HCT116 (cell line): ENCODE data around the gene SCAF1. TPM values are rescaled to one million over a fixed set of nuclear protein-coding genes. Genes with fewer than 3 reads are reported as not detected.

ENCODE experiments used
- ATAC-seq: fragments of 200-7000 bp; cut with Tn5 transposase; 2 replicates; pipeline ENCODE4 v1.9.1; 2020; ENCODE audit warnings: mild to moderate bottlenecking, moderate library complexity
- Bru-seq: library from RNA; stranded (reverse); fragments of 400-500 nt; gene quantifications from one replicate; lab custom pipeline; 2021; lab: Mats Ljungman, UMichigan
- BruChase-seq, 2 experiments: library from RNA; stranded (reverse); fragments of 400-500 nt; gene quantifications; one replicate each; lab custom pipeline; 2021; lab: Mats Ljungman, UMichigan
- BruUV-seq: library from RNA; stranded (reverse); fragments of 400-500 nt; replicated peaks from 2 replicates; lab custom pipeline; 2021; lab: Mats Ljungman, UMichigan
- CTCF ChIA-PET: fragments of 300-600 bp; sonication (Branson Sonifier 250); formaldehyde crosslinking; loops from one replicate; lab custom pipeline; 2021; ENCODE audit warnings: antibody characterized with exemption; lab: Charles Lee
- POLR2A ChIA-PET: fragments of 300-600, 350-600 bp; sonication (Branson Sonifier 250); formaldehyde crosslinking; loops from one replicate; lab custom pipeline; 2021; ENCODE audit warnings: antibody characterized with exemption; lab: Charles Lee
- RAD21 ChIA-PET, 2 experiments: fragments of 300-600 bp; sonication (Branson Sonifier 250); formaldehyde crosslinking; loops; one replicate each; lab custom pipeline; 2023; ENCODE audit warnings: low total read pairs in 2 of 2; ENCODE audit not compliant: uncharacterized antibody in 2 of 2, unreplicated experiment in 2 of 2, low non-redundant PET in 1 of 2; lab: Charles Lee
- DNase-seq: peaks from one replicate; pipeline ENCODE4 v3.0.0-alpha.2; 2010; ENCODE audit warnings: low read depth, low spot score
- H2AFZ ChIP-seq: fragments of 200-600 bp; shearing (Covaris generic), sonication (generic); 2 replicates; pipeline ENCODE4 v1.6.1; 2017; ENCODE audit warnings: low read depth, mixed run types, mixed read lengths, antibody characterized with exemption, low read length; ENCODE audit not compliant: poor library complexity, severe bottlenecking
- H3K27ac ChIP-seq: 2 replicates; pipeline ENCODE4 v1.5.1; 2012; ENCODE audit warnings: low read depth, low read length
- H3K27me3 ChIP-seq: fragments of 200-600 bp; sonication (generic); 2 replicates; pipeline ENCODE4 v1.6.1; 2016; ENCODE audit warnings: mixed run types, low read length, mixed read lengths; ENCODE audit not compliant: insufficient read depth
- H3K36me3 ChIP-seq, 2 experiments: fragments of 200-500 bp in 1 of 2; fragments of 200-600 bp in 1 of 2; sonication (Bioruptor generic) in 1 of 2; sonication (generic) in 1 of 2; 2 replicates each; pipeline versions ENCODE4 v1.5.1 to v1.6.1; 2014 to 2016; ENCODE audit warnings: low read length in 2 of 2, inconsistent platforms in 1 of 2, mixed read lengths in 1 of 2, mixed run types in 1 of 2; ENCODE audit not compliant: insufficient read depth in 2 of 2, control insufficient read depth in 1 of 2
- H3K4me1 ChIP-seq, 2 experiments: fragments of 200-600 bp in 1 of 2; sonication (generic) in 1 of 2; 2 replicates each; pipeline versions ENCODE4 v1.5.1 to v1.6.1; 2012 to 2017; ENCODE audit warnings: low read length in 2 of 2, inconsistent platforms in 1 of 2, mild to moderate bottlenecking in 1 of 2, mixed read lengths in 1 of 2, mixed run types in 1 of 2, moderate library complexity in 1 of 2; ENCODE audit not compliant: insufficient read depth in 2 of 2, control insufficient read depth in 1 of 2
- H3K4me2 ChIP-seq: fragments of 200-600 bp; sonication (generic); 2 replicates; pipeline ENCODE4 v1.6.1; 2017; ENCODE audit warnings: mixed run types, low read length, mixed read lengths
- H3K4me3 ChIP-seq, 2 experiments: fragments of 200-600 bp in 1 of 2; sonication (generic) in 1 of 2; replicated peaks in 1 of 2; 2 replicates each; pipeline ENCODE4 v1.5.1; 2011 to 2016; ENCODE audit warnings: low read length in 2 of 2, control low read depth in 1 of 2, low read depth in 1 of 2, mild to moderate bottlenecking in 1 of 2, mixed read lengths in 1 of 2, mixed run types in 1 of 2
- H3K79me2 ChIP-seq: fragments of 200-600 bp; sonication (generic); 2 replicates; pipeline ENCODE4 v1.6.1; 2017; ENCODE audit warnings: mild to moderate bottlenecking, mixed run types, low read length, moderate library complexity, mixed read lengths; ENCODE audit not compliant: insufficient read depth
- H3K9ac ChIP-seq: fragments of 200-600 bp; sonication (generic); 2 replicates; pipeline ENCODE4 v1.6.1; 2016; ENCODE audit warnings: low read length, mixed read lengths
- H3K9me2 ChIP-seq: fragments of 200-600 bp; sonication (generic), shearing (Covaris generic); 2 replicates; pipeline ENCODE4 v1.6.1; 2017; ENCODE audit warnings: mixed run types, mild to moderate bottlenecking, moderate library complexity; ENCODE audit not compliant: insufficient read depth
- H3K9me3 ChIP-seq, 2 experiments: fragments of 200-500 bp in 1 of 2; fragments of 200-600 bp in 1 of 2; sonication (Bioruptor generic) in 1 of 2; sonication (generic) in 1 of 2; 2 replicates each; pipeline ENCODE4 v1.6.1; 2014 to 2017; ENCODE audit warnings: low read length in 2 of 2, mixed read lengths in 2 of 2, inconsistent platforms in 1 of 2, low read depth in 1 of 2, mild to moderate bottlenecking in 1 of 2, mixed run types in 1 of 2, moderate library complexity in 1 of 2; ENCODE audit not compliant: control insufficient read depth in 1 of 2, insufficient read depth in 1 of 2
- H4K20me1 ChIP-seq: fragments of 200-600 bp; sonication (generic), shearing (Covaris generic); 2 replicates; pipeline ENCODE4 v1.6.1; 2017; ENCODE audit warnings: mixed run types, mild to moderate bottlenecking, moderate library complexity; ENCODE audit not compliant: insufficient read depth
- ATF3 ChIP-seq: IDR thresholded peaks from 2 replicates; pipeline ENCODE4 v1.6.1; 2012
- CBX3 ChIP-seq: IDR thresholded peaks from 2 replicates; pipeline ENCODE4 v1.6.1; 2012; ENCODE audit warnings: low read depth
- CEBPB ChIP-seq: IDR thresholded peaks from 2 replicates; pipeline ENCODE4 v1.6.1; 2012; ENCODE audit warnings: low read depth
- CTCF ChIP-seq, 3 experiments: fragments of 200-600 bp in 1 of 3; sonication (generic) in 1 of 3; IDR thresholded peaks in 2 of 3; conservative IDR thresholded peaks in 1 of 3; 2 replicates each; pipeline ENCODE4 v1.5.1; 2012 to 2017; ENCODE audit warnings: low read depth in 2 of 3, low read length in 2 of 3, antibody characterized with exemption in 1 of 3, borderline replicate concordance in 1 of 3, control low read depth in 1 of 3, mild to moderate bottlenecking in 1 of 3, mixed read lengths in 1 of 3, mixed run types in 1 of 3, moderate library complexity in 1 of 3; ENCODE audit not compliant: insufficient read depth in 1 of 3
- EGR1 ChIP-seq: IDR thresholded peaks from 2 replicates; pipeline ENCODE4 v1.6.1; 2012; ENCODE audit warnings: low read depth
- ELF1 ChIP-seq: IDR thresholded peaks from 2 replicates; pipeline ENCODE4 v1.6.1; 2012; ENCODE audit warnings: low read depth, borderline replicate concordance
- EZH2 ChIP-seq: fragments of 200-600 bp; sonication (generic); IDR thresholded peaks from 2 replicates; pipeline ENCODE4 v1.6.1; 2017; ENCODE audit warnings: antibody characterized with exemption, mixed run types
- FOSL1 ChIP-seq: IDR thresholded peaks from 2 replicates; pipeline ENCODE4 v1.6.1; 2012; ENCODE audit warnings: low read depth
- JUND ChIP-seq: IDR thresholded peaks from 2 replicates; pipeline ENCODE4 v1.6.1; 2012
- MAX ChIP-seq: IDR thresholded peaks from 2 replicates; pipeline ENCODE4 v1.6.1; 2012
- POLR2A ChIP-seq: IDR thresholded peaks from 2 replicates; pipeline ENCODE4 v1.7.0; 2011; ENCODE audit warnings: borderline replicate concordance; ENCODE audit not compliant: insufficient read depth, insufficient read length; ENCODE audit errors: extremely low read depth
- POLR2AphosphoS5 ChIP-seq: IDR thresholded peaks from 2 replicates; pipeline ENCODE4 v1.6.1; 2011; ENCODE audit warnings: mild to moderate bottlenecking, low read depth, low read length, moderate library complexity
- RAD21 ChIP-seq: IDR thresholded peaks from 2 replicates; pipeline ENCODE4 v1.6.1; 2012; ENCODE audit warnings: low read depth, mild to moderate bottlenecking
- SIN3A ChIP-seq: IDR thresholded peaks from 2 replicates; pipeline ENCODE4 v1.6.1; 2012; ENCODE audit warnings: low read depth
- SP1 ChIP-seq: IDR thresholded peaks from 2 replicates; pipeline ENCODE4 v1.6.1; 2012; ENCODE audit warnings: low read depth
- SRF ChIP-seq: IDR thresholded peaks from 2 replicates; pipeline ENCODE4 v1.6.1; 2012; ENCODE audit warnings: low read depth
- TCF7L2 ChIP-seq: IDR thresholded peaks from 2 replicates; pipeline ENCODE4 v1.7.0; 2011; ENCODE audit warnings: borderline replicate concordance, inconsistent platforms; ENCODE audit not compliant: insufficient read depth, insufficient read length; ENCODE audit errors: extremely low read depth
- YY1 ChIP-seq: IDR thresholded peaks from 2 replicates; pipeline ENCODE4 v1.6.1; 2011; ENCODE audit warnings: low read length, low read depth, moderate library complexity, mild to moderate bottlenecking; ENCODE audit not compliant: insufficient replicate concordance; ENCODE audit errors: extremely low read depth
- ZBTB33 ChIP-seq: IDR thresholded peaks from 2 replicates; pipeline ENCODE4 v1.6.1; 2011; ENCODE audit warnings: mild to moderate bottlenecking, low read length, moderate library complexity; ENCODE audit not compliant: insufficient replicate concordance; ENCODE audit errors: extremely low read depth
- ZFX ChIP-seq: fragments of 450-650 bp; IDR thresholded peaks from 2 replicates; pipeline ENCODE4 v1.6.1; 2017
- ZNF274 ChIP-seq: fragments of 200-500 bp; sonication (Bioruptor generic); IDR thresholded peaks from 2 replicates; pipeline ENCODE4 v1.6.1; 2014; ENCODE audit warnings: mild to moderate bottlenecking, low read depth, low read length, inconsistent platforms
- intact Hi-C: fragments of 100-400 bp; cut with micrococcal nuclease; formaldehyde crosslinking; loops from 2 replicates; pipeline ENCODE4 v1.10.0; 2022
- long read RNA-seq: library from polyadenylated mRNA; unstranded; transcript quantifications from one replicate; pipeline ENCODE4 v2.0.0, GENCODE V29; 2021; ENCODE audit not compliant: unreplicated experiment
- polyA plus RNA-seq: library from polyadenylated mRNA; unstranded; fragments of >200 nt; gene quantifications from 2 replicates; pipeline ENCODE4 v1.2.1, GENCODE V29; 2012; ENCODE audit warnings: missing spikeins
- total RNA-seq: library from RNA; stranded (reverse); gene quantifications from one replicate; pipeline ENCODE4 v1.2.1, GENCODE V29; 2021; ENCODE audit not compliant: unreplicated experiment

SCAF1 gene
- total RNA-seq, result 96.8 TPM
- polyA plus RNA-seq, result 39.9 and 46.0 TPM in 2 replicates
- Bru-seq, nascent RNA, result percentile 78 among the genes with signal in this experiment
- BruChase-seq, experiment 1, labeled RNA remaining after a 6-hour chase, result percentile 84 among the genes with signal in this experiment
- BruChase-seq, experiment 2, labeled RNA remaining after a 2-hour chase, result percentile 79 among the genes with signal in this experiment
- long read RNA-seq, partial matches to known transcripts, result 108 of 110 reads
- long read RNA-seq, other reads (novel, unspliced or antisense), result 2 of 110 reads

GRCh38 chr19:49641688-49642491, at the start of gene SCAF1:
Gene SCAF1, plus strand, starts transcription at chr19:49642209. Its CDS starts 2,818 bp downstream, at chr19:49645027.
- Histone ChIP-seq H3K27ac (peak within 1 kb of the TSS; percentile 98), H2AFZ (no peak within 1 kb of the TSS), H3K4me2 (peak within 1 kb of the TSS; percentile 92), H3K9me2 (no peaks in the 10 kb centered on the region), H3K79me2 (peaks cover 57% of the 10 kb centered on the region), H3K27me3 (no peaks in the 10 kb centered on the region), H3K4me3 (peak within 1 kb of the TSS; percentile 75 to 92), H3K4me1 (peaks cover 15 to 40% of the 10 kb centered on the region in 2 experiments), H4K20me1 (no peaks in the 10 kb centered on the region), H3K9me3 (no peaks in the 10 kb centered on the region), H3K9ac (peak within 1 kb of the TSS; percentile 99), H3K36me3 (peaks cover 6 to 14% of the 10 kb centered on the region in 2 experiments; a peak in 3 of 4 replicates)
- BruUV-seq, result no TSS peak
- peak; percentile 98 for DNase-seq
- intact Hi-C loops, result loop anchor here (1.0 to 2.0 kb wide), 3 partner anchors 22 to 71 kb away; partner anchors contain the start of genes NOSIP and PRRG2
- CTCF ChIA-PET, result interaction anchor here (0.8 to 2.8 kb wide), 4 partner anchors 23 to 71 kb away, joined by 3 to 23 read pairs (median 3); no protein-coding TSS in a partner anchor
- POLR2A ChIA-PET, result interaction anchor here (0.6 to 4.7 kb wide), 10 partner anchors 15 to 152 kb away, joined by 3 to 92 read pairs (median 4); partner anchors contain the start of genes BCL2L12, IRF3, PRMT1 and PRR12
- peak; percentile 56 for ATAC-seq
- RAD21 ChIA-PET, result interaction anchor here in 1 of 2 experiments (0.6 kb wide), 2 partner anchors 147 to 280 kb away, joined by 3 to 7 read pairs; partner anchors contain the start of gene TEAD2
- TF ChIP-seq EGR1, result no peak
- TF ChIP-seq ZFX, result peak; percentile 76
- peak; percentile 90 for TF ChIP-seq YY1
- TF ChIP-seq MAX, result no peak; the same call in 1 of the 2 replicates
- TF ChIP-seq CBX3, result no peak
- no peak for TF ChIP-seq EZH2
- TF ChIP-seq RAD21, result no peak
- TF ChIP-seq SIN3A, result no peak; the same call in 1 of the 2 replicates
- TF ChIP-seq FOSL1, result no peak
- TF ChIP-seq TCF7L2, result peak; percentile 25
- TF ChIP-seq SP1, result peak; percentile 97
- peak; percentile 60 for TF ChIP-seq POLR2A
- peak; percentile 90 for TF ChIP-seq POLR2AphosphoS5
- no peak; the same call in 1 of the 2 replicates for TF ChIP-seq ELF1
- no peak for TF ChIP-seq CEBPB
- peak; percentile 77 for TF ChIP-seq SRF
- TF ChIP-seq ZBTB33, result peak; percentile 65
- no peak for TF ChIP-seq CTCF (IDR thresholded peaks at IDR 0.05 in 2 of 3, conservative IDR thresholded peaks at IDR 0.05 in 1 of 3; ENCODE audit: borderline replicate concordance in 1 of 3, insufficient read depth in 1 of 3, low read depth in 2 of 3, low read length in 2 of 3)
- TF ChIP-seq JUND, result no peak
- no peak for TF ChIP-seq ZNF274
- no peak for TF ChIP-seq ATF3
